ENCODE measurements around the gene TMEM242. TPM values are rescaled to one million over a fixed set of nuclear protein-coding genes. Genes with fewer than 3 reads are reported as not detected.

TMEM242 gene
- total and polyA plus RNA-seq, 2 of the 8 experiments (the other 6 are each of a cell fraction or from before 2014, with no cell fraction given), result 2.4 to 9.0 TPM

GRCh38 chr6:157305670-157306653 is 17.4 kb downstream of the TMEM242 start:
- peaks cover 0 to 4% (median 3%) of the 10 kb centered on the region in 4 experiments; a peak in 3 of 7 replicates for H3K4me1 ChIP-seq (replicated peaks in 1 of 4; ENCODE audit: control insufficient read depth in 3 of 4, insufficient read depth in 4 of 4, low read length in 3 of 4)
- H3K23ac ChIP-seq (ENCODE audit: insufficient read length), result no peak overlapping the region
- H2BK15ac ChIP-seq (ENCODE audit: low read length), result no peak overlapping the region
- H4K20me1 ChIP-seq (replicated peaks in 1 of 2; ENCODE audit: control insufficient read depth in 1 of 2, insufficient read depth in 2 of 2, low read length in 2 of 2), result peaks cover 0 to 2% of the 10 kb centered on the region in 2 experiments
- DNase-seq (ENCODE audit: low read depth in 1 of 2, low spot score in 2 of 2), result no peak
- H3K27me3 ChIP-seq (replicated peaks in 1 of 4; ENCODE audit: control insufficient read depth in 3 of 4, extremely low read depth in 1 of 4, insufficient read depth in 3 of 4, low read length in 3 of 4), result no peaks in the 10 kb centered on the region
- no peak overlapping the region for H4K91ac ChIP-seq (replicated peaks; ENCODE audit: insufficient read length, low read length)
- H3K9me3 ChIP-seq (ENCODE audit: insufficient read depth in 2 of 2, low read depth in 1 of 2, low read length in 1 of 2), result no peaks in the 10 kb centered on the region
- POLR2A ChIA-PET (ENCODE audit: partially characterized antibody), result interaction anchor here (0.9 to 1.1 kb wide), 2 partner anchors 11 to 17 kb away, joined by 3 to 4 read pairs; no protein-coding TSS in a partner anchor
- no peak overlapping the region for H4K8ac ChIP-seq (ENCODE audit: extremely low read depth, insufficient read depth, low read length)
- H3K4ac ChIP-seq (replicated peaks; ENCODE audit: insufficient read length, low read depth, low read length), result no peak overlapping the region
- H4K5ac ChIP-seq (ENCODE audit: insufficient read length, low read depth, low read length), result no peak overlapping the region
- CTCF ChIA-PET (ENCODE audit: partially characterized antibody), result interaction anchor here (0.6 to 1.0 kb wide), 3 partner anchors 11 to 167 kb away, joined by 3 to 4 read pairs (median 3); no protein-coding TSS in a partner anchor
- no peak overlapping the region for H2BK120ac ChIP-seq (replicated peaks; ENCODE audit: low read depth, low read length)
- H3K56ac ChIP-seq (replicated peaks; ENCODE audit: insufficient read length, low read depth, low read length), result no peak overlapping the region
- H3K79me2 ChIP-seq (ENCODE audit: control insufficient read depth in 1 of 2, insufficient read depth in 2 of 2, low read length in 2 of 2), result no peaks in the 10 kb centered on the region; a peak in 1 of 4 replicates
- H2BK12ac ChIP-seq (ENCODE audit: low read depth, low read length), result no peak overlapping the region
- no peak overlapping the region for H3K14ac ChIP-seq (ENCODE audit: insufficient read length)
- H2BK20ac ChIP-seq (ENCODE audit: low read length), result no peak overlapping the region
- 85% methylated on average over 9 of the region's 9 CpGs; no CpG with 5 or more reads in 1 of the 2 experiments for WGBS, 2 experiments (ENCODE audit: extremely low coverage in 1 of 2, insufficient coverage in 1 of 2, insufficient read length in 1 of 2, insufficient replicate concordance in 2 of 2, low coverage in 1 of 2, low lambda C conversion rate in 2 of 2, missing lambda C conversion rate in 1 of 2)
- H3K36me3 ChIP-seq (ENCODE audit: control insufficient read depth in 2 of 4, insufficient read depth in 4 of 4, low read length in 3 of 4), result no peaks in the 10 kb centered on the region
- H2AK5ac ChIP-seq (ENCODE audit: low read depth, low read length), result 0 out of 2 replicates have a peak overlapping the region, but pooled peaks have one; percentile 54
- no peak overlapping the region for H3K27ac ChIP-seq (ENCODE audit: low read depth, low read length)
- H3K18ac ChIP-seq (ENCODE audit: extremely low read depth, low read length), result no peak overlapping the region
- no peak overlapping the region for H2AFZ ChIP-seq (ENCODE audit: low read length)
- no peaks in the 10 kb centered on the region for H3K79me1 ChIP-seq (ENCODE audit: low read depth, low read length)
- TF ChIP-seq TAF7 (optimal IDR thresholded peaks at IDR 0.05; ENCODE audit: borderline replicate concordance, low read depth, low read length) (no peak), SIN3A (conservative IDR thresholded peaks at IDR 0.05 in 1 of 2, IDR thresholded peaks at IDR 0.05 in 1 of 2; ENCODE audit: low read depth in 1 of 2, low read length in 2 of 2) (no peak), TBP (IDR thresholded peaks at IDR 0.05; ENCODE audit: low read depth, low read length) (no peak), CHD2 (IDR thresholded peaks at IDR 0.05; ENCODE audit: low read length) (no peak), ASH2L (IDR thresholded peaks at IDR 0.05; ENCODE audit: low read length) (no peak), ATF2 (IDR thresholded peaks at IDR 0.05; ENCODE audit: low read length) (no peak), CHD1 (IDR thresholded peaks at IDR 0.05; ENCODE audit: low read depth, low read length) (no peak), BRCA1 (IDR thresholded peaks at IDR 0.05; ENCODE audit: low read depth, low read length) (no peak), SIRT6 (IDR thresholded peaks at IDR 0.05; ENCODE audit: low read length) (no peak)
- no peak overlapping the region for H3K4me2 ChIP-seq (ENCODE audit: insufficient read depth in 1 of 2, low read depth in 2 of 2, low read length in 2 of 2)
- H3K9ac ChIP-seq (replicated peaks in 1 of 4; ENCODE audit: extremely low read depth in 1 of 4, low read depth in 3 of 4, low read length in 3 of 4), result no peak overlapping the region
- no peaks in the 10 kb centered on the region for H3K23me2 ChIP-seq (ENCODE audit: low read depth, low read length)
- H3K4me3 ChIP-seq (ENCODE audit: extremely low read depth in 1 of 4, insufficient read depth in 2 of 4, low read depth in 3 of 4, low read length in 4 of 4), result no peak overlapping the region
- FAIRE-seq, result no peak
- H2BK5ac ChIP-seq (ENCODE audit: low read depth, low read length), result no peak overlapping the region; the same call in none of the 2 replicates

Data from H1 (cell line).